Measurements from ENCODE around the gene RBP3.

Gene RBP3

DNA sequence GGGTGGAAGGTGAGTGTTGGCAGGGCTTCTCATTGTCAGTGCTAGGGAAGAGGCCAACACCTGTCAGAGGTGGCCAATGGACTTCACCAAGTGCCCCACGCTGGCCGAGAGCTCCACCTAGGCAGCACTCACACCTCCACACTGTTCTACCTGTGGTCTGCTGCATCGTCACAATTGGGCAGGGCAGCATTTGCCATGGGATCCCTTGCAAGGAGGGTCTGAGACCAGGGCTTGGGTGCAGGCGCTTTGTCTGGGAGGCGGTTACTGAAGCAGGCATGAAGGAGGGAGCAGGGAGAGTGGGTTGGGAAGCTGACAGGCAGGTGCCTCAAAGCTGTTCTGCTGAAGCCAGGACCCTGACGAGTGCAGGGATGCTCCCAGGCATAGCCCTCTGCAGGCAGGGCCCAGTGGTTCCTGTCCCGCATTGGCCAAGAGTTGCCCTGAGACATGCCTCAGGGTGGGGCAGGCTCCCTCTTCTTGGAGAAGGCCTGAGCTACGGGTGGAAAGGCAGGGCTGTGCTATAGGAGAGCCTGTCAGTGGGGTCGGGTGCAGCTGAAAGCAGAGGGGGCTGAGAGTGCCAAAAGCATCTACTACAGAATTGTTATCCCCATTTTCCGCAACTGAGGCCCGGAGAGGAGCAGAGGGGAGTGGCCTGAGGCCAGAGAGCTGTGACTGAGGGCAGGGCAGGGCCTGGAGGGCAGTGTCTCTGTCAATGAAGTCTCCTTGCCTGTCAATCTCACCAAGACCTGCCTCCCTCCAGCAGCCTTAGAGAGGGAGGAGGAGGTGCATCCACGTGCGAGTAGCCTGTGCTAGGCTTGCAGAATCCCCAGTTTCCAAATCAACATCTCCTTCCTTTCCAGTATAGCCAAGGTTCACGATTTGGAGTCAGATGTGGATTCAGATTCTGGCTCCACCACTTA is 4.0 kb downstream of the RBP3 start:
- Histone ChIP-seq H3K4me2 (ENCODE audit: insufficient read depth, low read length) (no peak overlapping the region), H2AFZ (ENCODE audit: low read depth, low read length) (no peak overlapping the region), H3K9ac (ENCODE audit: low read depth, low read length) (no peak overlapping the region), H3K4me1 (ENCODE audit: insufficient read depth, low read length) (no peaks in the 10 kb centered on the region), H3K9me3 (ENCODE audit: insufficient read depth, low read length, severe bottlenecking) (no peaks in the 10 kb centered on the region), H3K79me2 (ENCODE audit: insufficient read depth, low read length) (no peaks in the 10 kb centered on the region), H3K36me3 (ENCODE audit: insufficient read depth, low read length) (no peaks in the 10 kb centered on the region), H4K20me1 (ENCODE audit: insufficient read depth, low read length) (0 out of 2 replicates have a peak, but pooled peaks cover 4% of the 10 kb centered on the region), H3K27me3 (ENCODE audit: insufficient read depth, low read length, poor library complexity) (peaks cover 14% of the 10 kb centered on the region), H3K4me3 (ENCODE audit: low read depth in 1 of 2, low read length in 2 of 2) (no peak overlapping the region), H3K27ac (ENCODE audit: low read length) (no peak overlapping the region)
- DNase-seq = no peak
- ATAC-seq (ENCODE audit: insufficient read depth, low read depth) = no peak
- TF ChIP-seq, protein P1, sequence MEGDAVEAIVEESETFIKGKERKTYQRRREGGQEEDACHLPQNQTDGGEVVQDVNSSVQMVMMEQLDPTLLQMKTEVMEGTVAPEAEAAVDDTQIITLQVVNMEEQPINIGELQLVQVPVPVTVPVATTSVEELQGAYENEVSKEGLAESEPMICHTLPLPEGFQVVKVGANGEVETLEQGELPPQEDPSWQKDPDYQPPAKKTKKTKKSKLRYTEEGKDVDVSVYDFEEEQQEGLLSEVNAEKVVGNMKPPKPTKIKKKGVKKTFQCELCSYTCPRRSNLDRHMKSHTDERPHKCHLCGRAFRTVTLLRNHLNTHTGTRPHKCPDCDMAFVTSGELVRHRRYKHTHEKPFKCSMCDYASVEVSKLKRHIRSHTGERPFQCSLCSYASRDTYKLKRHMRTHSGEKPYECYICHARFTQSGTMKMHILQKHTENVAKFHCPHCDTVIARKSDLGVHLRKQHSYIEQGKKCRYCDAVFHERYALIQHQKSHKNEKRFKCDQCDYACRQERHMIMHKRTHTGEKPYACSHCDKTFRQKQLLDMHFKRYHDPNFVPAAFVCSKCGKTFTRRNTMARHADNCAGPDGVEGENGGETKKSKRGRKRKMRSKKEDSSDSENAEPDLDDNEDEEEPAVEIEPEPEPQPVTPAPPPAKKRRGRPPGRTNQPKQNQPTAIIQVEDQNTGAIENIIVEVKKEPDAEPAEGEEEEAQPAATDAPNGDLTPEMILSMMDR (IDR thresholded peaks at IDR 0.05; ENCODE audit: borderline replicate concordance, extremely low read depth, low read length, poor library complexity, severe bottlenecking) = no peak

DNA sequence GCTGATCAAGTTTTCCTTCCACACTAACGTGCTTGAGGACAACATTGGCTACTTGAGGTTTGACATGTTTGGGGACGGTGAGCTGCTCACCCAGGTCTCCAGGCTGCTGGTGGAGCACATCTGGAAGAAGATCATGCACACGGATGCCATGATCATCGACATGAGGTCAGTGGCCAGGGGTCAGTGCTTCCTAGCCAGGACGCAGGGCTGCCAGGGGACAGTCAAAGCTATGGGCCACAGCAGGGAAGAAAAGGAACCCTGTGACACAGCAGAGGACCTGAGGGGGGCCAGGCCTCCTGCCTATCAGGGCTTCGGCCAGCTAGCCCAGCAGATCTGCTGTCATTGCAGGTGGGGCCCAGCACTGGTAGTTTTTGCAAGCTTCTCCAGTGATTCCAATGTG is 5.2 kb downstream of the RBP3 start:
- no peaks in the 10 kb centered on the region for H3K9me3 ChIP-seq (ENCODE audit: insufficient read depth, low read length, severe bottlenecking)
- H3K79me2 ChIP-seq (ENCODE audit: insufficient read depth, low read length) = no peaks in the 10 kb centered on the region
- no peaks in the 10 kb centered on the region for H3K4me1 ChIP-seq (ENCODE audit: insufficient read depth, low read length)
- no peak overlapping the region for H3K4me2 ChIP-seq (ENCODE audit: insufficient read depth, low read length)
- no peaks in the 10 kb centered on the region for H3K36me3 ChIP-seq (ENCODE audit: insufficient read depth, low read length)
- DNase-seq = no peak
- no peak for ATAC-seq (ENCODE audit: insufficient read depth, low read depth)
- peaks cover 9% of the 10 kb centered on the region for H3K27me3 ChIP-seq (ENCODE audit: insufficient read depth, low read length, poor library complexity)
- H4K20me1 ChIP-seq (ENCODE audit: insufficient read depth, low read length) = 0 out of 2 replicates have a peak, but pooled peaks cover 4% of the 10 kb centered on the region
- no peak overlapping the region for H3K4me3 ChIP-seq (ENCODE audit: low read depth in 1 of 2, low read length in 2 of 2)
- TF ChIP-seq, protein P1 (IDR thresholded peaks at IDR 0.05; ENCODE audit: borderline replicate concordance, extremely low read depth, low read length, poor library complexity, severe bottlenecking) = no peak
- TF ChIP-seq EZH2 (IDR thresholded peaks at IDR 0.05; ENCODE audit: borderline replicate concordance, low read depth, low read length, severe bottlenecking) = no peak
- H3K9ac ChIP-seq (ENCODE audit: low read depth, low read length) = no peak overlapping the region
- no peak overlapping the region for H2AFZ ChIP-seq (ENCODE audit: low read depth, low read length)
- H3K27ac ChIP-seq (ENCODE audit: low read length) = no peak overlapping the region

DNA sequence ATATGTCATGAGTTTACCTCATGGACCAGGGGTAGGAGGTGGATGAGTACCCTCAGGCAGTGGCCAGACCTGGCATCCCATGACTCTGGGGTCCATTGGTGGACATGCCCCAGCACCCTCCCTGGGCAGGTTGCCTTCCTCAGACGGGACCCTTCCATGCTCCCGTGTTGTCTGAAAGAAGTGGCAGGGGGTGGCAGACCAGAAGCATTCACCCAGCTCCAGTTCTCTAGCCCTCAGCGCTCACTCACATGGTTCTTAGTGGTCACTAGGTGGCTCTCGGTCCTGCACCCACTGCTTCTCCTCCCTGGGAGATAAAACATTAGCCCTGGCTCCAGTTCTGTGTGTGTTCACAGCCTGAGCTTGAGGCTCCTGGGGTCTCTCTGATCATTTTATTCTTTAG is 6.0 kb downstream of the RBP3 start:
- peaks cover 7% of the 10 kb centered on the region for H3K27me3 ChIP-seq (ENCODE audit: insufficient read depth, low read length, poor library complexity)
- no peaks in the 10 kb centered on the region for H3K9me3 ChIP-seq (ENCODE audit: insufficient read depth, low read length, severe bottlenecking)
- no peaks in the 10 kb centered on the region for H3K36me3 ChIP-seq (ENCODE audit: insufficient read depth, low read length)
- H3K9ac ChIP-seq (ENCODE audit: low read depth, low read length) = no peak overlapping the region
- no peaks in the 10 kb centered on the region for H3K79me2 ChIP-seq (ENCODE audit: insufficient read depth, low read length)
- no peaks in the 10 kb centered on the region for H3K4me1 ChIP-seq (ENCODE audit: insufficient read depth, low read length)
- H3K4me3 ChIP-seq (ENCODE audit: low read depth in 1 of 2, low read length in 2 of 2) = no peak overlapping the region
- no peak overlapping the region for H3K27ac ChIP-seq (ENCODE audit: low read length)
- no peak for ATAC-seq (ENCODE audit: insufficient read depth, low read depth)
- TF ChIP-seq, protein P1 (IDR thresholded peaks at IDR 0.05; ENCODE audit: borderline replicate concordance, extremely low read depth, low read length, poor library complexity, severe bottlenecking) = no peak
- TF ChIP-seq EZH2 (IDR thresholded peaks at IDR 0.05; ENCODE audit: borderline replicate concordance, low read depth, low read length, severe bottlenecking) = no peak
- 0 out of 2 replicates have a peak, but pooled peaks cover 4% of the 10 kb centered on the region for H4K20me1 ChIP-seq (ENCODE audit: insufficient read depth, low read length)
- no peak overlapping the region for H3K4me2 ChIP-seq (ENCODE audit: insufficient read depth, low read length)
- no peak overlapping the region for H2AFZ ChIP-seq (ENCODE audit: low read depth, low read length)
- no peak for DNase-seq

Data from DND-41 (cell line).